ENCODE results near the gene G3BP1.
"Not testable (repeated sequence)": the region's sequence is repeated elsewhere in the genome, so short reads cannot be mapped to it uniquely, and the experiment has no call there.

The G3BP1 gene

GRCh38 chr5:151775025-151775606 lies 3.4 kb downstream of the G3BP1 start:
- no peak for TF ChIP-seq CTCF (IDR thresholded peaks at IDR 0.05; ENCODE audit: low read length, missing control alignments)
- no peak for DNase-seq (ENCODE audit: low read depth)
- no peak overlapping the region for H3K4me3 ChIP-seq (replicated peaks; ENCODE audit: low read depth, low read length)

GRCh38 chr5:151779531-151780125 lies 7.9 kb downstream of the G3BP1 start:
- DNase-seq (ENCODE audit: low read depth): no peak
- no peak overlapping the region for H3K4me3 ChIP-seq (replicated peaks; ENCODE audit: low read depth, low read length)
- TF ChIP-seq CTCF (IDR thresholded peaks at IDR 0.05; ENCODE audit: low read length, missing control alignments): no peak

GRCh38 chr5:151780348-151780747 lies 8.6 kb downstream of the G3BP1 start:
- no peak for DNase-seq (ENCODE audit: low read depth)
- H3K4me3 ChIP-seq (replicated peaks; ENCODE audit: low read depth, low read length): no peak overlapping the region

GRCh38 chr5:151781201-151781600 lies 9.4 kb downstream of the G3BP1 start:
- DNase-seq (ENCODE audit: low read depth): no peak
- H3K4me3 ChIP-seq (replicated peaks; ENCODE audit: low read depth, low read length): no peak overlapping the region
- TF ChIP-seq CTCF (IDR thresholded peaks at IDR 0.05; ENCODE audit: low read length, missing control alignments): no peak

More at GRCh38 chr5:151780348-151780747, 8.6 kb downstream of the G3BP1 start:
- no peak for TF ChIP-seq CTCF (IDR thresholded peaks at IDR 0.05; ENCODE audit: low read length, missing control alignments)

- not testable (repeated sequence) for DNase-seq (ENCODE audit: low read depth); H3K4me3 ChIP-seq (replicated peaks; ENCODE audit: low read depth, low read length)
Observed at GRCh38 chr5:151783664-151784063, 11.9 kb downstream of the G3BP1 start.

- no peak for TF ChIP-seq CTCF (IDR thresholded peaks at IDR 0.05; ENCODE audit: low read length, missing control alignments)
- no peak for DNase-seq (ENCODE audit: low read depth)
- no peak overlapping the region for H3K4me3 ChIP-seq (replicated peaks; ENCODE audit: low read depth, low read length)
Observed at GRCh38 chr5:151784141-151784540, 12.4 kb downstream of the G3BP1 start.

- TF ChIP-seq CTCF (IDR thresholded peaks at IDR 0.05; ENCODE audit: low read length, missing control alignments): no peak
- no peak for DNase-seq (ENCODE audit: low read depth)
- H3K4me3 ChIP-seq (replicated peaks; ENCODE audit: low read depth, low read length): no peak overlapping the region
Observed at GRCh38 chr5:151786468-151786867, 14.7 kb downstream of the G3BP1 start.

All from fibroblast of pulmonary artery (primary cell).